ENCODE measurements around the gene ROPN1L.
A peak's percentile ranks its signal among the peaks of the same experiment; 100 is the strongest.
"Not testable (repeated sequence)": the region's sequence is repeated elsewhere in the genome, so short reads cannot be mapped to it uniquely, and the experiment has no call there.

ROPN1L gene

DNA sequence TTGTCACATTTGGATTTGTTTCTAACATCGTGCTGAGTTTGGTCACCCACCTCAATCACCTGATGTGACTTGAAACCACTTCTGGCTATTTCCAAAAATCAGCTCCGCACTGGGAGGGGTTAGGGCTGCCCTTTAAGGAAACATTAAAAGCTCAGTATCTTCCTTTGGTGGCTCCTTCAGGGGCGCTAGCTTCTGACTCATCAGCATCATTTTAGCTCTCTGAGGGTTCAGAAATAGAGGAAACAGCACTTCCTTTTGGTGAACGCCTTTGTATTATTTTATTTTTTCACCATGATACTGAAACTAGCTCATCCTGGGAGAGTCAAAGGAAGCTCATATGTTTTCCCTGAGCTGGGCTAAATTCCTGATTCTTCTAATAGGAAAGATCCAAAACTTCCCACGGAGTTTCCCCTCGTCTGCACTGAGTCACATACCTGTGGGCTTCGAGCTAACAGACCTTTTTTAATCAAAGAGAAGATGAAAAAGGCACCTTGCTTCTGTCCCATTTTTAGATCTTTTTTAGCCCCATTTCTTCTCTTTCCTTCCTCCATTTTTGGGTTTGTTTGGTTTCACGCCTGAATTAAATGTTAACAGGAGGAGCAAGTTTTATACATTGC lies 48.2 kb downstream of the ROPN1L start:
- no peaks in the 10 kb centered on the region for H3K36me3 ChIP-seq (ENCODE audit: insufficient read depth, low read length)
- H3K4me3 ChIP-seq (ENCODE audit: low read depth, low read length) = no peak overlapping the region
- peak overlapping the region; percentile 20 for H2AFZ ChIP-seq (ENCODE audit: low read length, unreplicated experiment)
- peaks cover 26% of the 10 kb centered on the region for H3K4me1 ChIP-seq (ENCODE audit: control insufficient read depth, insufficient read depth, low read length, unreplicated experiment)
- H3K27ac ChIP-seq (ENCODE audit: low read depth, low read length) = no peak overlapping the region
- no peaks in the 10 kb centered on the region for H3K27me3 ChIP-seq (ENCODE audit: insufficient read depth, low read length)
- no peaks in the 10 kb centered on the region for H3K79me2 ChIP-seq (ENCODE audit: control insufficient read depth, insufficient read depth, low read length, unreplicated experiment)

DNA sequence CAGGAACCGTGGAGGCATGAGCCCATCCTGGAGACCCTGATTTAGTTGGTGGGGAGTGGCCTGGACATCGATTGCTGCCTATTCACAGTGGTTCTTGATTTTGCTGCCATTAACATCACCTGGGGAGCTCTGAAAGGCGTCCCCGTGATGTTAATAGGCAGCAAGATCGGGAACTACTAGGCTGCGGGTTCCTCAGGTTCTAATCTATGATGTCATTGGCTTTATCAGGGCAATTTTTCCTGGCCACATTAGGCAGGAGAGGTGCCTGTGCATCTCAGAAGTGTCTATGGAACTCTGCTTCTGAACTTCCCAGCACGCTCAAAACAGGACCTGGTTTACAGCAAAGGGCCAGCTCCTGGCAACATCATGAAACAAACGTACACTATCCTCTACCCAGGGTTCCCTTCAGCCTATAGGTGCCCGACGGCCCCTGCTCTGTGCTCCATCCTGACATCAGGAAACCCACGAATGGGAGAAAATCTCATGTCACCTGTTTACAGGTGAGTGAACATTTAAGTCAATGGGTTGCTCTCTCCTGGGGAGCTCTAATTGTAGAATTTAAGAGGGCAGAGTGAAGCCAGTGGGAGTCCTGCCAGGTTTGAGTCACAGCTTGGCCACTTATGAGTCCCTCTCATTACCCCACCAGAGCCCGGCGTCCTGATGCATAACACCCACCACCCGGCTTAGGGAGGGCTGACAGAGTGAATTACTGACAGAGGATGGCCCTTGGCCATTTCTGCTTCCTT lies 49.4 kb downstream of the ROPN1L start:
- H3K4me1 ChIP-seq (ENCODE audit: control insufficient read depth, insufficient read depth, low read length, unreplicated experiment) = peaks cover 14% of the 10 kb centered on the region
- H3K4me3 ChIP-seq (ENCODE audit: low read depth, low read length) = no peak overlapping the region
- H3K27me3 ChIP-seq (ENCODE audit: insufficient read depth, low read length) = no peaks in the 10 kb centered on the region
- H2AFZ ChIP-seq (ENCODE audit: low read length, unreplicated experiment) = no peak overlapping the region
- no peaks in the 10 kb centered on the region for H3K79me2 ChIP-seq (ENCODE audit: control insufficient read depth, insufficient read depth, low read length, unreplicated experiment)
- no peak overlapping the region for H3K27ac ChIP-seq (ENCODE audit: low read depth, low read length)
- H3K36me3 ChIP-seq (ENCODE audit: insufficient read depth, low read length) = no peaks in the 10 kb centered on the region

DNA sequence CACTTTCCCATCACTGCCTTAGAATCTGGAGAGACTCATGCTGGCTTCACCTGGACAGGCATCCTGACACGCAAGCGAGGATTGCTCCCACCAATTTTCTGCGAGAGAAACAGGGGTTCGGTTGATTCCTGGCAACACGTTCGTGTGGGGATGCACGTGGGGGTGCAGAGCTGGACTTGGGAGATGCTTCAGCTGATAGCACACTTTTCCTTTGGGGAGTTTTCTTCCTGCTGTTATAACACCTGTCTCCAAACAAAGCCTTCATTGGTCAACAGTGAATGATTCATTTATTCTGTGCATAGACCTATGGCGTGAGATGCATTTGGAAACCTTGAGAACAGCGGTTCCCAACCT lies 50.0 kb downstream of the ROPN1L start:
- Histone ChIP-seq H2AFZ (ENCODE audit: low read length, unreplicated experiment) (no peak overlapping the region), H3K27ac (ENCODE audit: low read depth, low read length) (no peak overlapping the region), H3K36me3 (ENCODE audit: insufficient read depth, low read length) (no peaks in the 10 kb centered on the region), H3K4me3 (ENCODE audit: low read depth, low read length) (no peak overlapping the region), H3K27me3 (ENCODE audit: insufficient read depth, low read length) (no peaks in the 10 kb centered on the region), H3K4me1 (ENCODE audit: control insufficient read depth, insufficient read depth, low read length, unreplicated experiment) (peaks cover 13% of the 10 kb centered on the region), H3K79me2 (ENCODE audit: control insufficient read depth, insufficient read depth, low read length, unreplicated experiment) (no peaks in the 10 kb centered on the region)

DNA sequence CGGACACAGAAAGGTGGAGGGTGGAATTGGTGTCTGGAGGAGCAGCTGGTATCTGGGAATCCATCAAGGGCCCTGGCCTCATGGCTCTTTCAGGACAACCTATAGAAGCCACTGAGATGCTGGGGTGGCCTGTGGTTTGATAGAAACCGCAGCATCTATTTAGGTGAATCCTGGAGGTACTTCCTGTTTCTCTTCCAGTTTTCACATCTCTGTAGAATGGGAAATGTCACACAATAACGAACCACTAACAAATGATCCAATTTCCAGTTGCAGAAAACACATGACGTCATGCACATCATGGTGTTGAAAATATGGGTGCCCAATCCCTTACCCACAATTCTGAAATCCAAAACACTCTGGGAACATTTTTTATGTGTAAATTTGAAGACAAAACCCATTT lies 52.2 kb downstream of the ROPN1L start:
- no peaks in the 10 kb centered on the region for H3K79me2 ChIP-seq (ENCODE audit: control insufficient read depth, insufficient read depth, low read length, unreplicated experiment)
- H3K27ac ChIP-seq (ENCODE audit: low read depth, low read length) = no peak overlapping the region
- no peak overlapping the region for H2AFZ ChIP-seq (ENCODE audit: low read length, unreplicated experiment)
- peaks cover 13% of the 10 kb centered on the region for H3K4me1 ChIP-seq (ENCODE audit: control insufficient read depth, insufficient read depth, low read length, unreplicated experiment)
- no peak overlapping the region for H3K4me3 ChIP-seq (ENCODE audit: low read depth, low read length)
- H3K36me3 ChIP-seq (ENCODE audit: insufficient read depth, low read length) = no peaks in the 10 kb centered on the region
- H3K27me3 ChIP-seq (ENCODE audit: insufficient read depth, low read length) = no peaks in the 10 kb centered on the region

DNA sequence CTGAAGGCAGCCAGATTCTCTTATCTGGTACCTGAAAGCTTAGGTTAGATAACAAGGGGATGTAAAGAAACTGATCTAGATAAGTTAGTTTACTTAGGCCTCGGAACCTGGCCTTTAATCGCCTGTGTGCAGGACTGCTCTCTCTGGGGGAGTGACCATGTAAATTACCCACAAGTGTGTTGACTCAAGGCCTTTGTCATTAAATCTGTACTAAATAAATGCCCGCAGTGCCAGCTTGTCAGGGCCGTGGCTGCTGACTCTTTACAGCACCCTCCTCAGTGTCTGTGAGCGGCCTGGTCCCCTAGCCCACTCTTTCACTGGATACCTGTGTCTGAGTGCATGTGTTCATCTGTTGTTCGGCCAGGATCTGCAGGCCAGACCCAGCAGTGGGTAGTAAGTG lies 52.8 kb downstream of the ROPN1L start:
- H3K27ac ChIP-seq (ENCODE audit: low read depth, low read length); H2AFZ ChIP-seq (ENCODE audit: low read length, unreplicated experiment); H3K79me2 ChIP-seq (ENCODE audit: control insufficient read depth, insufficient read depth, low read length, unreplicated experiment); H3K27me3 ChIP-seq (ENCODE audit: insufficient read depth, low read length); H3K36me3 ChIP-seq (ENCODE audit: insufficient read depth, low read length); H3K4me3 ChIP-seq (ENCODE audit: low read depth, low read length); H3K4me1 ChIP-seq (ENCODE audit: control insufficient read depth, insufficient read depth, low read length, unreplicated experiment): not testable (repeated sequence)

DNA sequence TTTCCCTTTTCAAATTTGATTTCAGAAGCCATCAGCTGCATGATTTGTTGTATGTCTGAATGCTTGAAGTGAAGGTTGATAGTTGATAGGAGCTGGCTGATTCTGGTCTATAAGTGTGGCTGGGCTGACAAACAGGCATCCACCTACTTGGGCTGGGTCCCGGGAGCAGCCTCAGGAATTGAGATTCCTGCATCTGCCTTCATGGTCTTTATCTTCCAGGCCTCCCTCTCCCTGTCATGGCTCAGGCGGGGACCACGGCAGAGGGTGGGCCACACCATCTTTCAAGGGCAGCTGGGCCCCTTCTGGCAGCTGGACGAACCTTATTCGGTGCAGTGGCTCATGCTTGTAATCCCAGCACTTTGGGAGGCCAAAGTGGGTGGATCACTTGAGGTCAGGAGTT lies 55.9 kb downstream of the ROPN1L start:
- Histone ChIP-seq H3K27ac (ENCODE audit: low read depth, low read length) (no peak overlapping the region), H3K27me3 (ENCODE audit: insufficient read depth, low read length) (no peaks in the 10 kb centered on the region), H3K79me2 (ENCODE audit: control insufficient read depth, insufficient read depth, low read length, unreplicated experiment) (no peaks in the 10 kb centered on the region), H3K36me3 (ENCODE audit: insufficient read depth, low read length) (no peaks in the 10 kb centered on the region), H2AFZ (ENCODE audit: low read length, unreplicated experiment) (no peak overlapping the region), H3K4me3 (ENCODE audit: low read depth, low read length) (no peak overlapping the region), H3K4me1 (ENCODE audit: control insufficient read depth, insufficient read depth, low read length, unreplicated experiment) (no peaks in the 10 kb centered on the region)

DNA sequence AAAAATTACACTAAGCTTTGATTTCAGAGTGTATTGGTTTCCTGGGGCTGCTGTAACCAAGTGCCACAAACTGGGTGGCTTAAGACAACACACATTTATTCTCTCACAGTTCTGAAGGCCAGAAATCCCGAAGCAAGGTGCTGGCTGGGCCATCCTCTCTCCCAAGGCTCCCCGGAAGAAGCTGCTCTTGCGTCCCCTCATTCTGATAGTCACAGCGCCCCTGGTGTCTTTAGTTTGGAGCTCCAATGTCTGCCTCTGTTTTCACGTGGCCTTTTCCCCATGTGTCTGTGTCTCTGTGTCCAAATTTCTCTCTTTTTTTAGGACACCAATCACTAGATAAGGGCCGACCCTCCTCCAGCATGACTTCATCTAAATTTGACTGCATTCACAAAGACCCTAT lies 56.7 kb downstream of the ROPN1L start:
- no peak overlapping the region for H3K4me3 ChIP-seq (ENCODE audit: low read depth, low read length)
- no peak overlapping the region for H2AFZ ChIP-seq (ENCODE audit: low read length, unreplicated experiment)
- no peaks in the 10 kb centered on the region for H3K79me2 ChIP-seq (ENCODE audit: control insufficient read depth, insufficient read depth, low read length, unreplicated experiment)
- no peaks in the 10 kb centered on the region for H3K27me3 ChIP-seq (ENCODE audit: insufficient read depth, low read length)
- H3K36me3 ChIP-seq (ENCODE audit: insufficient read depth, low read length) = no peaks in the 10 kb centered on the region
- no peaks in the 10 kb centered on the region for H3K4me1 ChIP-seq (ENCODE audit: control insufficient read depth, insufficient read depth, low read length, unreplicated experiment)
- H3K27ac ChIP-seq (ENCODE audit: low read depth, low read length) = no peak overlapping the region

DNA sequence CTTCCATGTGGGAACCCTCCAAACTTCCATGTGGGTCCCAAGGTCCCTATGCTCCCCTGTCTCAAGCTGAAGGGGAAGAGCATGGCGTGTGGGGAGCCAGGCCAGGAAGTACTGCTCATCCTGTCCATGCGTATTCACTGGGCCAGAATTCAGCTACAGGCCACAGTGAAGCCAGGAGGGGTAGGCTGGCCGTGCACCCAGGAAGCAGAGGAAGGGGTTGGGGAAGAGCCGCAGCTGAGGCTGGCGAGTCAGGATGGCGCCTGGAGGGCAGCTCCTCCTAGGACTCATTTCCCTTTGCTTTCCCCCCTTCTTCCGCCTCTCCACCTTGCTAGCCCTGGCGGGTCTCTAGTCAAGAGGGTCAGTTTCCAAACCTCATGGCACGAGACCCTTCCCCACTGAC lies 57.4 kb downstream of the ROPN1L start:
- Histone ChIP-seq H3K27me3 (ENCODE audit: insufficient read depth, low read length) (no peaks in the 10 kb centered on the region), H2AFZ (ENCODE audit: low read length, unreplicated experiment) (no peak overlapping the region)

DNA sequence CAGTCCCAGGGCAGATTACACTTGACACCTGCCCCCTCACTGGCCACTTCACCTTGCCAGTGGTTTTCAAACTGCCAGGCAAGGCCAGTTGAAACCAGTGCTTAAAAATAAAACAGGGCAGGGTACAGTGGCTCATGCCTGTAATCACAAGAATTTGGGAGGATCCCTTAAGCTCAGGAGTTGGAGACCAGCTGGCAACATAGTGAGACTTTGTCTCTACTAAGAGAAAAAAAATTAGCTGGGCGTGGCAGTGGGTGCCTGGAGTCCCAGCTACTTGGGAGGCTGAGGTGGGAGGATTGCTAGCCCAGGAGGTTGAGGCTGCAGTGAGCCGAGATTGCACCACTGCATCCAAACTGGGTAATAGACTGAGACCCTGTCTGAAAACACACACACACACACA lies 58.1 kb downstream of the ROPN1L start:
- H2AFZ ChIP-seq (ENCODE audit: low read length, unreplicated experiment) = no peak overlapping the region
- no peaks in the 10 kb centered on the region for H3K27me3 ChIP-seq (ENCODE audit: insufficient read depth, low read length)
- no peak overlapping the region for H3K4me3 ChIP-seq (ENCODE audit: low read depth, low read length)
- H3K36me3 ChIP-seq (ENCODE audit: insufficient read depth, low read length) = no peaks in the 10 kb centered on the region
- peaks cover 3% of the 10 kb centered on the region for H3K4me1 ChIP-seq (ENCODE audit: control insufficient read depth, insufficient read depth, low read length, unreplicated experiment)
- no peaks in the 10 kb centered on the region for H3K79me2 ChIP-seq (ENCODE audit: control insufficient read depth, insufficient read depth, low read length, unreplicated experiment)
- H3K27ac ChIP-seq (ENCODE audit: low read depth, low read length) = no peak overlapping the region

More for the DNA sequence above, 57.4 kb downstream of the ROPN1L start:
- H3K79me2 ChIP-seq (ENCODE audit: control insufficient read depth, insufficient read depth, low read length, unreplicated experiment) = no peaks in the 10 kb centered on the region
- no peaks in the 10 kb centered on the region for H3K36me3 ChIP-seq (ENCODE audit: insufficient read depth, low read length)
- H3K4me1 ChIP-seq (ENCODE audit: control insufficient read depth, insufficient read depth, low read length, unreplicated experiment) = no peaks in the 10 kb centered on the region
- no peak overlapping the region for H3K27ac ChIP-seq (ENCODE audit: low read depth, low read length)
- H3K4me3 ChIP-seq (ENCODE audit: low read depth, low read length) = no peak overlapping the region

DNA sequence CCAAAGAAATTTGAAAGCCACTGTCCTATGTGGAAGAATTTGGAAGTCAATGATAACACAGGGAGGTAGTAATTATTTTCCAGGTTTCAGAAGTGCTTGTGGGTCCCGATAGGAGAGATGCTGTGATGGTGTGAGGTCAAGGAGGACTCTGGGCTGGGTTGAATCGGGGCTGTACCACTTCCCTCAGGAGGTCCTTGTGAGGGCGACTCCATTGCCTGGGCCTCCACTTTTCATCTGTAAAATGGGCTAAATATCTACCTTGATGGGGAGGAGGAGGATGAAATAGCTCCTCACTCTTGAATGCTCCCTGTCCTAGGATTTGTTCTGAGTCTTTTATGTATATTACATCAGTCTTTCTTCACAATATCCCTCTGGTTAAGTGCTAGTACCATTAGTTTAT lies 59.0 kb downstream of the ROPN1L start:
- no peaks in the 10 kb centered on the region for H3K27me3 ChIP-seq (ENCODE audit: insufficient read depth, low read length)
- H3K4me3 ChIP-seq (ENCODE audit: low read depth, low read length) = no peak overlapping the region
- H3K27ac ChIP-seq (ENCODE audit: low read depth, low read length) = no peak overlapping the region
- H2AFZ ChIP-seq (ENCODE audit: low read length, unreplicated experiment) = no peak overlapping the region
- no peaks in the 10 kb centered on the region for H3K79me2 ChIP-seq (ENCODE audit: control insufficient read depth, insufficient read depth, low read length, unreplicated experiment)
- no peaks in the 10 kb centered on the region for H3K36me3 ChIP-seq (ENCODE audit: insufficient read depth, low read length)
- H3K4me1 ChIP-seq (ENCODE audit: control insufficient read depth, insufficient read depth, low read length, unreplicated experiment) = peaks cover 3% of the 10 kb centered on the region

DNA sequence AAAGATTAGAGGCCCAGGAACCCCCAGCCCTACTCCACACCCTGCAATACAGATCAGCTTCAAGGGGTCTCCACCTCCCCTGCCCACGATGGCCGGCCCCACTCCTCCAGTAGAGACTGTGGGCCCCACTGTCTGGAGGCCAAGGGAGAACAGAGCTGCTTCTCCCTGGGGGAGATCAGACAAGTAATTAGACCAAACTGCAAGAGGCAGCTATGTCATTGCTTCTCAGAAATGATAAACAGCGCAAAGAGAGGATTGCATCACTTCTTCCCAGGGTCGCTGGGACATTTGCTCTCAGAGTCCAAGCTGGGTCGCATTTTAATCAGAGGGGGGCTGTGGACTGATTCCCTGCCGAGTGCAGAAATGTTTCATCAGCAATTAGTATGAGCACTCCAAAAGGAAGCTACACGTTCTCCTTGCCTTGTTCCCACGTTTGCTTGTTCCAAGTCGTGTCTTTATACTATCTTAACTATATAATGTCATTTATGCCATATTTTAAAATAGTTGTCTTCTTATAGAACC lies 59.9 kb downstream of the ROPN1L start:
- H3K27ac ChIP-seq (ENCODE audit: low read depth, low read length) = no peak overlapping the region

More for the DNA sequence above, 59.9 kb downstream of the ROPN1L start:
- Histone ChIP-seq H3K4me3 (ENCODE audit: low read depth, low read length) (no peak overlapping the region), H2AFZ (ENCODE audit: low read length, unreplicated experiment) (no peak overlapping the region), H3K27me3 (ENCODE audit: insufficient read depth, low read length) (no peaks in the 10 kb centered on the region), H3K4me1 (ENCODE audit: control insufficient read depth, insufficient read depth, low read length, unreplicated experiment) (peaks cover 3% of the 10 kb centered on the region), H3K36me3 (ENCODE audit: insufficient read depth, low read length) (no peaks in the 10 kb centered on the region), H3K79me2 (ENCODE audit: control insufficient read depth, insufficient read depth, low read length, unreplicated experiment) (no peaks in the 10 kb centered on the region)
